Fibroblast of skin of abdomen (primary cell): ENCODE data around the gene KDM2B.

ENCODE experiments used
- DNase-seq: peaks from one replicate; pipeline ENCODE4 v3.0.0-alpha.2; 2013

The KDM2B gene

DNA sequence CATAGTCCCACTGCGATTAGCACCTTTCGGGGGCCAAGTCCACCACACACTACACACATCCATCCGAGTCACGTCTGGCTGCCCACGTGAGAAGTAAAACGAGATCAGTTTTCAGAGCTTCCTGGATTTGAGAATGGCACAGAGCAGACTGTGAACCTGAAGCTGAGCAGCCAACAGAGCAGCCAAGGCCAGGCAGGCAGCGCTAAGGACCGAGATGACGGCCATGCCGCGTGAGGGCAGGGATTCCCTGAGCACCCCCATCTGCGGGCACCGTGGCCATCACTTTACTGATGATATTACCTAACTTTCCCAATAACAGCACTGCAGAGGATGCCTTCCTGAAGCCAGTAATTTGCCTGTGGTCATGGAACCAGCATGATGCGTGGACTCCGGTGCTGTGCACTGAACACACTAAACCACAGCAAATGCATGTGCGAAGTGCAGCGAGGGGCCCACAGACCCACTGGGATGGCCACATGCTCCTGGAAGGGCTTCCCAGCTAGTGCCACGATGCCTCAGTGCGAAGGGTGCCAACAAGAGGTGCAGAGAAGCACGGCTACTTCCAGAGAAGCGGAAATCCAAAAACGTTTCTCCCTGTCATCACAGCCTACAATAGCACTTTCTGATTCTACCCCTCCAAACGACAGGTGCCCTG, 124.9 kb downstream of the KDM2B start:
- no peak for DNase-seq

DNA sequence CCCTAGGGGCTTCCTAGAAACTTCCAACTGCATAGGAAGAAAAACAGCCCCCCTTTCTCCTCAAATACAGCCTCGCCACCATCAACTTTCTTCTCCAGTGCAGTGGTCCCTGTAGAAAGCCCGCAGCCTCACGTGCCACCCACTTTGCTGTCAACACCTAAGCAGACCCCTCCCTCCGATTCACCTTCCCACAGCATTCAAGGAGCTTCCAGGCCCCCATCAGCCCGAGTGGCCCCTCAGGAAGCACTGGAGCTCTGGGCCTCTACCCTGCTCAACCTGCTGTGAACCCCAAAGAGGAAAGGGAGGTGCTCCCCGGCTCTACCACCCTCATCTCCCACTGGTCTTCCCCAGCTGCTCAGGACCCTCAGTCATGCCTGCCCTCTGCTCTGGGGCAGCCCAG, 125.9 kb downstream of the KDM2B start:
- no peak for DNase-seq

- DNase-seq: no peak
Observed at GRCh38 chr12:121453629-121454028, 127.2 kb downstream of the KDM2B start.

DNA sequence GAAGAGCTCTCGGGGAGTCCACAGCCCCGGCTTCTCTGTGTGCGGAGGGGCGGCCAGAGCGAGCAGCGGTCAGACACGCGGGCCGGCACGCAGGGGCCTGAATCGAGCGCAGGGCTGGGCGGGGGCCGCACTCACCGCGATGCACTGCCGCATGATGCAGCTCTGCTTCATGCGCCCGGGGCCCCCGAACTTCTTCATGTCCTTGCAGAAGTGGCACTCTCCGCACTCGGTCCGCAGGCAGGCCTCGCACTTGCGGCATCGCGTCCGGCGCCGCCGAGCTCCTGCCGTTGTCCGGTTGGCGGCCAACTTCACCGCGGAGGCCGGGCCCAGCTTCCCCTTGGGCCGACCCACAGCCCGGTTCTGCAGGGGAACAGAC, 127.8 kb downstream of the KDM2B start:
- DNase-seq: no peak

DNA sequence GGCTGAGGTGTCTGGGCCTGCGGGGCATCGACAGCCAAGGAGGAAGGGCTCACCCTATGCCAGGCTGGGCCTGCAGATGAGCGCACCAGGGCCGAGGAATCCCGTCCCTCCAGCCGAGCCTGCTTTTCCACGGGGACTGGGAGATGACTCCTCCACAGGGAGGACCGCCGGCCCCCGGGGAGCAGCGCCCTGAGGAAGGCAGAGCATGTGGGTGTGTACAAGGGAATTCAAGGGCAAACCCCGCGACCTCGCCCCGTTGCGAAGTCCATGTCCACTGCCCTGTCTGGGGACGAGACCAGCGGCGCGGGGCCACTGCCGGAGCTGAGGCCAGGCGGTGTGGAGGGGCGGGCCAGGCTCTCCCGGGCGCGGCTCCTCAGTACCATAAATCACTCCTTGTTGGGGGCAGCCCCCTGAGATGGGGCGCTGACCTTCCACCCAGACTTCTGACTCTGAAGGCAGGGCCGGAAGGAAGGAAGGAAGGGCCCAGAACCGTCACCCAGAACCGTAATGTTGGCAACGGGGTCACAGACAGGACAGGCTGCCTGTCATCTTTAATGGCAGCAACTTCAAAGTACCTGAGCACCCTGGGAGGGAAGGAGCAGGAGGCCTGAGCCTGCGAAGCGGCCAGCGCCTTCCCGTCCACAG, 128.4 kb downstream of the KDM2B start:
- DNase-seq: peak; percentile 26

- DNase-seq: peak; percentile 42
Observed at GRCh38 chr12:121451961-121452339, 128.9 kb downstream of the KDM2B start.

DNA sequence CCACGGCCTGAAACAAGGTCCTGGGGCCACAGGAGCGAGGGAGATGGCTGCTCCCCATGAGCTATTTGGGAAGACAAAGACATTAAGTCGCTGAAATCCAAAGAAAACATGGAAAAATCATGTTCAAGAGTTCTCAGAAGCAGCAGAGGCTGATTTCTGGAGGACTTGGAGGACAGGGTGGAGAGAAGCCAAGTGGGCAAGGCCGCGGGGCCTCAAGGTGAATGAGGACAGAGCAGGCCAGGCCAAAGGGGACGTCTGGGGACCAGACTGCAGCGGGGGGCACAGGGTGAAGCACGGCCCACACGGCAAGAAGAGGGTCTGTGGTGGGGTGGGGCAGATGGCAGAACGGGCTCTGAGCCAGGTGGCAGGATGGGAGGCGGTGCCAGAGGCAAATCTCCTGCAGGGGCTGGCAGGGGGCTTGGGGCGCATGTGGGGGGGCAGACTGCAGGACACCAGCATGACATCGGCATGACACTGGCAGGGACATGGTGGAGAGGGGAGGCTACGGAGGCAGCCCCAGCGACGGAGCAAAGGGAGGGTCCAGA, 132.0 kb downstream of the KDM2B start:
- DNase-seq: no peak

DNA sequence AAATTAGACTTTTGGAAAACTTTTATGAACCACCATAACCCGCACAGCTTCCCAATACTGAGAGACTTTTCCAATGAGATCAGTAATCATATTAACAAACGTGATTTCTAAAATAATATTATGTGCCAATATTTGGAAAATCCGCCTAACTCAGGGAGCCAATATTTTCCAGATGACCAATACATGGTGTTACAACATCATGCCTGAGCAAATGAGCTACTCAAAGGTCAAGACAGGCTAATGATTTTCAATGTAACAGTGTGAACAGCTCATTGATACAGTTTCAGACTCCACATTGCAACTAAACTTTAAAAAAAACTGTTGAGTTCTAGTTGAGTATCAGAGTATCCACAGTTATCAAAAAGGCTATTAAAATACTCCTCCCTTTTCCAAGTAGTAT, 134.1 kb downstream of the KDM2B start:
- no peak for DNase-seq

- DNase-seq: no peak
Observed at GRCh38 chr12:121444842-121445202, 136.0 kb downstream of the KDM2B start.

DNA sequence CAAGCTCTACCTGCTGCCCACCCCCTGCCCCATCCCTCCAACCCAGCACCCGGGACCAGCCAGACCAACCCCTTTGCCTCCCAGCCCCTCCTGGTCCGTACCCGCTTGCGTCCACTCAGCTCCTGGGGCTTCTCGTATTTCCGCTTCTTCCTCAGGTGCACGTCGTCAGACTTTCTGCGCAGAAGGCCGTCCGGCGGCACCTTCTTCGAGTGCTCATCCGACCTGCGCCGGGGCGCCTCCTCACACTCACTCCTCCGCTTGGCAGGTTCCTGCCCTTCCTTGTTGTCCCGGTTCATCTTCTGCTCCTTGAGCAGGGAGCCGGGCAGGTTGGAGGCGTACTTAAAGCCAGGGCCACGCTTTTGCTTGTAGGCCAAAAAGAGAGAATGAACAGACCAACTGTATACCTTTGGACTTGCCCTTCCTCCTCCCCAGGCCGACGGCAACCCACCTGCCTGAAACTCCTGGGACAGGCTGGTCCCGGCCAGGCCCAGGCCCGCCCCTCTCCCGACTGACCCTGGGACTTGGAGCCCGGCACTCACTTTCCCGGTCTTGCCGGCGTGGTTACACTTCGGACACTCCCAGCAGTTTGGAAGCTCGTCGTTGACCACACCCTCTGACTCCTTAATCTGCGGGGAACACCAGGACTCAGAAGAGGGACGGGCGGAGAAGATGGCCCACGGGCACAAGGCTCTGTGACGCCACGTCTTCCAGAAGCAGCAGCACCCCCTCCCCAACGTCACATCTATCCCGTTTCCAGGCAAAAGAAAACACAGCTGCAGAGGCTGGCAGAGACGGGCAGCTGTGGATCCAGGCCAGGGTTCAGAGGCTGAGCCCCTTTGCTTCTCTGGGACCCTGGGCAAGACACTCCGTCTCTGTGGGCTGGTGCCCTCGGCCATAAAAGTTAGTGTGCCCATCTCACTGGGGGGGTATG, 136.6 kb downstream of the KDM2B start:
- DNase-seq: no peak

DNA sequence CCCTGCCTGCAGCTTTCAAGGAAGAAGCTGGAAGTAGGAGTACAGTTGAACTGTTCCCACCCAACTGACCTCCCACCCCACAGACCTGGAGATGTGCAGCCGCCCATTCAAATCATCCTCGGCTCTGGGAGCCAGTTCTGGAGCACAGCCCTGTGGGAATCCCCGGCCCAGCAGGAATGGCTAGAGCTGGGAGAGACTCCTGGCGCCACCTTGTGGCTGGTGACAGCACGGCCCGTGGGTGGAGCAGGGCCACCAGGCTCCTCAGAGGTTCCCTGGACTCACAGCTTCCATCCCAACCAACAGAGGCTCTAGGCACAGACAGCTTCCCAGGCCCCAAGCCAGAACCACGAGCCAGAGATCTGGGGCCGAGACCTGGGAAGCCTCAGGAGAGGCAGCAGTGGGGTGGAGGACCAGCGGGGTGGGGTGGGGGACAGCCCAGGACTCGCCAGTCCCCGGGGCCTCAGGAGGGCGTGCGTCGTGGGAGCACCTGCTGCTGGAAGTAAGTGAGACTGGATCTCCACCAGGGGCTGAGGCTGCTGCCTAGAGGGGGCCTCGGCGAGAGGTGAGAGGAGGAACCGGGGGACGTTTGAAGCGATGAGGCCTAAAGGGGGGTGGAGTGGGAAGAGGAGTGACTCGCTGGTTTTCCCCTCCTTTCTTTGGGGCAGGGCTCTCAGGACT, 137.5 kb downstream of the KDM2B start:
- peak; percentile 69 for DNase-seq

GRCh38 chr12:121442028-121442948, 138.5 kb downstream of the KDM2B start:
- DNase-seq: no peak

DNA sequence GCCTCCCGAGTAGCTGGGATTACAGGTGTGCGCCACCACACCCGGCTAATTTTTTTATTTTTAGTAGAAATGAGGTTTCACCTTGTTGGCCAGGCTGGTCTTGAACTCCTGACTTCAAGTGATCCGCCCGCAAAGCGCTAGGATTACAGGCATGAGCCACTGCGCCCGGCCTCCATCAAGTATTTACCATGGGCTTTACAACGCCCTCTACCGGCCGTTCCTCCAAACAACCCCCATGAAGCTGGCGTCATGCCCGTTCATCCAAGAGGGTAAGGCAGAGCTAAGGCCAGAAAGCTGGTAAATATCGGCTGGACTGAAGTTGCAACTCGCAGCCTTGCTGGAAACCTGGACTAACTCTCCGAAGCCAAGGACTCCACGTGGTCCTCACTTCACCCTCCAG, 139.3 kb downstream of the KDM2B start:
- no peak for DNase-seq

- no peak for DNase-seq
Observed at GRCh38 chr12:121440768-121441167, 140.1 kb downstream of the KDM2B start.

- no peak for DNase-seq
Observed at GRCh38 chr12:121439715-121440114, 141.1 kb downstream of the KDM2B start.

GRCh38 chr12:121438905-121439304, 141.9 kb downstream of the KDM2B start:
- DNase-seq: no peak

DNA sequence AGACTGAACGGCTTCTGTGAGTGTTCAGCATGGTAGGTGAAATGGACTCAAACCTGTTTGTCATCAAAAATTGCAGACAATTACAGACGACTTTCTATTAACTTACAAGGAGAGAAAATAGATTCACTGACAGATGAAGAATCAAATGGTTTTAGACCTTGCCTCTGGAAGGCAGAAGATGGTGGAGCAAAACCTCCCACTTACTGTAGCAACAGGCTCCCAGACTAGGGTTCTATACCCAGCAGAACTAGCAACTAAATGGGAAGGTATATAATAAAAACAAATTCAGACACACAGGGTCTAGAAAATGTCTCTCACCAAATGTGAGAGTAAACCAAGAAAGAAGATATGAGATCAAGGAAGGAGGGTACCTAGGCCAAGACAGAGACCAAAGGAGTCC, 144.1 kb downstream of the KDM2B start:
- DNase-seq: no peak

DNA sequence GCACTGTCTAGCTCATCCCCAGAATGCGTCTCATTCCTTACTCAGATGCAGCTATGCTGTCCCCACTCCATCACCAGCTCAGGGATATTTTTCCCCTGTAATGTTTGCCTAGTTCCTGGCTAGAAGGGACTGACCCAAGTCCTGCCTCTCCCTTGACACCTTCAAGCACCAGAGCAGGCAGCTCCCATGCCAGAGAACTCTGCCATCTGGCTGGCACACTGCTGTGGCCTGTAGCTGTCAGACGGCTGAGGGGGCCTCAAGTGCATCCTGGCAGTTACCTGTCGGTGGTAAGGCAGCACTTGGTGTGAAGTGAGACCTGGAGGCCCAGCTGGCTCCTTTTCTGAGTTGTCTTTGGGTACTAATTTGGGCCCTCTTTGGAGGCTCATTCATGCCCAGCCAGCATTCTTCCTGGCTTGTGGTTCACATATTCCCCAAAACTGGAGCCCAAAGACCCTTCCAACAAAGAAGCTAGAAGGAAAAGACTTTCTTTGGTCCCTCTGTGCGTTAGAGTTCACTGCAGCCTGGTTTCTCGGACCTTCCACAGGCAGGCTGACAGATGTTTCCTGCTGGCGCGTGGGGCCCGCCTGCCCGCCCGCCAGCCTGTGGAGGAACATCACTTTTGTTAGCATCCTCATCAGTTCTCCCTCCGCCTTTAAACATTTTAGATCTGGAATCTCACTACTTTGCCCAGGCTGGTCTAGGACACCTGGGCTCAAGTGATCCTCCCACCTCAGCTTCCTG, 147.9 kb downstream of the KDM2B start:
- DNase-seq: no peak

GRCh38 chr12:121430833-121431415, 149.9 kb downstream of the KDM2B start:
- no peak for DNase-seq

DNA sequence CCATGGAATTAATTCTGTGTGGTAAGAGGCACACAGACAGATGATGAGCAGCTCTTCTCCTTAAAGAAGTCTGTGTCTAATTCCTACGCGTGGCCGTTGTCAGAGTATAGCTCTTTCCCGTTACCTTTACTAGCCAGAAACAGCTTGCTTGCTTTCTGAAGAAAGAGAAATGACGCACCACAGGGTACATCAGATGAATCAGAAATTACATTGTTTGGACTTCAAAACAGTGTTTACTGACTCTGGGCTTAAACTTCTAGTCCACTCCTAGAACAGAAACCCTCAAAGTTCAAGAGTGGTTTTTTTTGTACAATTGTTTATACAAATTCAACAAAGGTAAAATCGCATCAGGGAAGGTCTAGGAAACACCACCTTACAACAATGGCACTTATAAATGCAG, 151.9 kb downstream of the KDM2B start:
- DNase-seq: no peak
